NCI-H187 (cell line): Measurements from ENCODE around the gene TMEM213.

Experiments
- DNase-seq, 2 experiments: peaks; one replicate each; lab custom pipeline; 2025; lab: John Stamatoyannopoulos, UW

The TMEM213 gene, protein sequence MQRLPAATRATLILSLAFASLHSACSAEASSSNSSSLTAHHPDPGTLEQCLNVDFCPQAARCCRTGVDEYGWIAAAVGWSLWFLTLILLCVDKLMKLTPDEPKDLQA

DNA sequence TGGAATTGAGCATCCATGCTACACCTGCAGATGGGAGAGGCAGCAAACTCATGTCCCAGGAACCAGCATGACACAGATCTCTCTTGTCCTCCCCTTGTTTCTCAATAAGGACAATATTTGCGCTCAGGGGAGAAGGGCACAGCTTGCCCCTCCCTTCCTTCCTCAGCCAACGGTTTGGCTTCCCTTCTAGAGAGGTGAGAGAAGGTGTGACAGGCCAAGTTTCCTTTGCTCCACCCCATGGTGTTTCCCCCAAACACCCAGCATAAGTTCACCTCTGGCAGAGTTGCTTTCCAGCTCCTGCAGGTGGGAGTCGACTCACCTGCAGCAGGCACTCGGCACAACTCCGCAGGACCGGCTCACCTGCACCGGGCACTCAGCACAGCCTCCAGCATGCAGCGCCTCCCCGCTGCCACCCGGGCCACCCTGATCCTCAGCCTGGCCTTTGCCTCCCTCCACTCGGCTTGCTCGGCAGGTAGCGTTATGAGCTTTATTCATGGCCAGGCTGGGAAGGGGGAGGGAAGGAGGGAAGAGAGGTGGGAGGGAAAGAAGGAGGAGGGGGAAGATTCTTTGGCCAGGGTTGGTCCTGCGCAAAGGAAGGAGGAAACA, at the start of gene TMEM213, which contains the start of gene ATP6V0A4:
Gene TMEM213, plus strand, starts transcription at position 280 of the 606 bp plus-strand sequence. Its CDS starts 111 bp downstream, at position 391.
Gene ATP6V0A4, minus strand, starts transcription at position 482 of the 606 bp plus-strand sequence. CDS start 26,949 bp downstream, outside the sequence.
- no peak for DNase-seq

DNA sequence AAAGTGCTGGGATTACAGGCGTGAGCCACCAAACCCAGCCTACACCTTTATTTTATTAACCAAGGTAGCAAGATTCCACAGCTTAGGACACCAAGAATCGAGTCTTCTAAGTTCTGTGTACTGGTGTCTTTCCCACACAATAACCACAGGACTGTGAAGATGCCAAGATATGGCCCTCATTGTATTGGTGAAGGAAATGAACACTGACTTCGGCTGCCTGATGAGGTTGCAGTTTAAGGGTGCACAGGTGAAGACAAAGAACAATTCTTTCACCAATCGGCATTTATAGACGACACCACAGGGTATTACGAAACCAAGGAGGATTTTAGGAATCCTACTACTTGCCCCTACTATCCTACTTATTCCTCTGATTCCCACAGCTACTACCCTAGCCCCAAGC, 49.1 kb upstream of the TMEM213 start:
- no peak for DNase-seq

DNA sequence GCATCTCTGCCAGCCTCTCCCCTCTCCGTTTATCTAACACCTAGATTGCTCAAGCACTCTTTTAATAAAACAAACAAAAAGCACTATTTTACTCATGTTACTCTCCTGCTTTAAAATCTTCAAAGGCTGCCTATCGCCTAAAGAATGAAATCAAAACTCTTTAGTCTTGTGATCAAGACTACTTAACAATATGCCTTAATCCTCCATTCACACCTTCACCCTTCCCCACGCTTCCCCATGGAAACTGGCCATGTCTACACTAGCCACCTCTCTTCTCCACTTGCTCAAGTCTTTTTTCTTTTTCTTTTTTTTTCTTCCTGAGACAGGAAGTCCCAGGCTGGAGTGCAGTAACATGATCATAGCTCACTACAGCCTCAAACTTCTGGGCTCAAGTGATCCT, 47.8 kb upstream of the TMEM213 start:
- DNase-seq, result no peak

DNA sequence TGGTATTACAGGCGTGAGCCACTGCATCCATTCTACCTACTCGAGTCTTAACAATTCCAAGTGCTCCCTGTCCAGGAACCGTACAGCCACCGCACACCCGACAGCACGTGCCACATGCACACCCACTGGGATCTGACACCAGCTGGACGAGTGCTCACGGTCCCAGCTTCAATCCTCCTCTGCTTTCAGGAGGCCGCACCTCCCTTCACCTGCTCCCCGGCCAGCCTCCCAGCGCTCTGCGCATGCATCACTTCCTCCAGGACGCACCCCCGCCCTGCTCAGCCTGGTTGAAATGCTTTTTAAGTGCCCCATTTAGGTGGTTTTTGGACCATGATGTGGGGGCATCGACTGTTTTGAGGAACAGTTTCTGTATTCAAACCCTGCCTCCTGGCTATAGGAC, 47.3 kb upstream of the TMEM213 start:
- DNase-seq, result no peak

DNA sequence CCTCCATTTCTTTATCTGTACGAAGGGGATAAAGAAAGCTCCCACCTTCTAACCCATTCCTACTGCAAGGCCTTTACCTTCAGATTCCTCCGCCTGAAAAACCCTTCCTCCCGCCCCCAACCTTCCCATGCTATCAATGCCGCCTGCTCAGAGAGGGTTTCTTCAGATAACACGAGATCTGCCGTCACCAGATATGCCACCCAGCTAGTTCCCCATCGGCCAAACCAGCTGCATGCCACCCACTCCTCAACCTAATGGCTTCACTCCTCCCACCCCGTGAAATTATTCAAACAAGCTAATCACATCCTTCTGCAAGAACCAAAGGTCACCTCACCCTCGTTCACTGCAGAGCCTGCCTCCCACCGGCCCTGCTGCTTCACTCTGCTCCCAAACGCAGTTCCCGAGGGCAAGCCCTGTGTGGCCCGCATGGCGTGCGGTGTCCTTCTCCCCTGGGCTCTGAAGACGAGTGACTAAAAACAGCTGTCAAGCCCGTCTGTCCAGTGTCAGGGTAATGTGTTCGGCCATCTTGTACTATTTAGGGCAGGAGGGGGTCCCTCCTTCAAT, 46.8 kb upstream of the TMEM213 start:
- no peak for DNase-seq

DNA sequence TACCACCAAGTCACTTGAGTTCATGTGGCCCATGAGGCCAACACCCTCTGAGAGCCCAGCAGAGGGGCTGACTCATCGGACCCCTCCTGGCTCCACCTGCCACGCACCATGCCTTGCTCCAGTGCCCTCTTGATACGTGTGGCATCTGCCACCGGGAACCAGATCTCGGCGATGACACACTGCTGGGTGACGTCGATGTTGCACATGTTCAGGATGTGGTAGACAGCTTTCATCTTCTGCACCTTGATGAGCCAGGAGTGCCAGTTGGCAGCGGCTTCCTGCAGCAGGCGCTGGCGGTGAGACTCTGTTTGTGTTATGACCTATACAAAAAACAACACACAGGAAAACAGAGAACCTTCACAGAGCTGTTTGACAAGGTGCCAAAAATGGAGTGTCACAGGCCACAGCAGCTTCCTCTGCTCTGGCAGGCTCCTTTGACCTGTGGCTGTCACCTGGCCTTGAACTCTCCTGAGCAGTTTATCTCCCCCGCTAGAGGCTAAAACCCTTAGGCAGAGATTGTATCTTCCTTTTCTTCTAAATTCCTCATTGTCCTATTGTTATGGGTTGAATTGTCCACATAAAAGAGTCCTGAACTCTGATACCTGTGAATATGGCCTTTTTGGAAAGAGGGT, 45.2 kb upstream of the TMEM213 start:
- no peak for DNase-seq

DNA sequence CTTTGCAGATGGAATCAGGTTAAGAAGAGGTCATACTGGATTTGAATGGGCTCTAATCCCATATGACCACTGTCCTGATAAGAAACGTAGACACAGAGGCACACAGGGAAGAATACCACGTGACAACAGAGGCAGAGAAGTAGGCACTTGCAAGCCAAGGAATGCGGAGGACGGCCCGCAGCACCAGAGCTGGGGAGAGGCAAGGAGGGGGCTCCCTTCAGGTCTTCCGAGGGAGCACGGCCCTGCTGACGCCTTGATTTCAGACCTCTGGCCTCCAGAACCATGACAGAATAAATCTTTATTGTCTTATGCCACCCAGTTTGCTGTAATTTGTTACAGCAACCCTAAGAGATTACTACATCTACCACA, 44.7 kb upstream of the TMEM213 start:
- DNase-seq, result no peak

DNA sequence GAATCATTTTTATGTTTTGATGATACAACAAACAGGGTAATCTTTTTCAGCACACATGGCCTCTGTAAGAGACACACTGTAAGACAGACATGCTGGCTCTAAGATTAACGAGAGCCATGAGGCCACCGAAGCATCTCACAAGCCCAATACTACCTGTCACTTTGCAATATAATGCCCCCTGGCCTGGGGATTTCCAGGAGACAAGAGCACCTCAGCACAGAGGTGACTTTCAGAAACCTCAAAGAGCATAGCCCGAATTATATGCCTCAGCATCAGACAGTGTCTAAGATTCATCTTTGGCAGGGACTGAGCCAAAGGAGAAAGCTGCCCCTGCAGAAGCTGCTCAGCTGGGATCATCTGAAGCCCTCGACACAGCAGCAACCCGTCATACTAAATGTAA, 44.2 kb upstream of the TMEM213 start:
- no peak for DNase-seq

DNA sequence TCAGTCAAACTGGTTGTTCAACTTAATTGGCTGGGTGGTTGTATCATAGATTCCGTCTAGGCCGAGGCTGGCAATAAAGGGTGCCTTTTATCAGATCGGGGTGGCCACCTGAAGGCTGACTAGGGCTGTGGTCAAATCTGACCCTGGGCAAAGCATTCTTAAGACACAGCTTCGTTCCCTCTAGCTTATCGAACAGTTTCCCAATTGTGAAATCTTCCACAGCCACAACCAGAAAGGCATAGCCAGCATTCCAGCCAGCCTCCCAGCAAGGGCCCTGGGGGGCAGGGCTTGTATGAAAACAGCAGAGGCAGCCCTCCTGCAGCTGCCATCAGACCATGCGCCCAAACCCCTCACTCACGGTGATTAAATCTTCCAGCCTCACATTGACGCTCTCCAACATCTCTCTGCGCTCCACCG, 42.5 kb upstream of the TMEM213 start:
- DNase-seq, result no peak

DNA sequence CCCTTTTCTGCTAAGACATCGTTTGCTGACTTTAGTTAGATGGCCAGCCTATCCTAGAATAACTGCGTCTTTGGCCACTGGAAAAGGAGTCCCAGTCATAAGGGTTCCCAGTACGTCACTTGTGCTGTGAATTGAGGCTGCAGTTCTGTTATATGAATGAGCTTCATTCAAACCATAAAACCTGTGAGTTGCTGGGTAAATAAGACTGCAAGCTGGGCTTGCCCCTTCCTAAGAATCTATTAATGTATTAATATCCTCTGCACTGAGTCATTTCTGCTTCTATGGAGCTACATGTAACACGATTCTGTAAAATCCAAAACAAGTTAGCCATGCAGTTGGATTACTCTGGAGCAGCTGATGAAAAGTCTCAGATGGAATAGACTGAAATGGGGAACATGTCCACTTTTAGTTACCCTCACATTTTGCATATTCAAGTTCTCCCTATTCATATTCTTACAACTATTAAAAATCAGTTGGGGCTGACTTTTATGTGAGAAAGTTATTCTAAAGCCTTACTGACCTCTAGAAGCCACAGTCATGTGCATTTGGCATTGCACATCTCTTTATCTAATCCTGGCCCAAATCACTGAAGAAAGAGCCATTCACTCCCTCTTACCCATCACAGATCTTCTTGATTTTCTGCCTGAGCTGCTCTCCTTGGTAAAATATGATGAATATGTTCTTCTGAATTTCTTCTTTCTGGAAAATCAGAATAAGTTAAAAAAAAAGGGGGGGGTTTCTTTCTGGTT, 41.8 kb upstream of the TMEM213 start:
- no peak for DNase-seq

DNA sequence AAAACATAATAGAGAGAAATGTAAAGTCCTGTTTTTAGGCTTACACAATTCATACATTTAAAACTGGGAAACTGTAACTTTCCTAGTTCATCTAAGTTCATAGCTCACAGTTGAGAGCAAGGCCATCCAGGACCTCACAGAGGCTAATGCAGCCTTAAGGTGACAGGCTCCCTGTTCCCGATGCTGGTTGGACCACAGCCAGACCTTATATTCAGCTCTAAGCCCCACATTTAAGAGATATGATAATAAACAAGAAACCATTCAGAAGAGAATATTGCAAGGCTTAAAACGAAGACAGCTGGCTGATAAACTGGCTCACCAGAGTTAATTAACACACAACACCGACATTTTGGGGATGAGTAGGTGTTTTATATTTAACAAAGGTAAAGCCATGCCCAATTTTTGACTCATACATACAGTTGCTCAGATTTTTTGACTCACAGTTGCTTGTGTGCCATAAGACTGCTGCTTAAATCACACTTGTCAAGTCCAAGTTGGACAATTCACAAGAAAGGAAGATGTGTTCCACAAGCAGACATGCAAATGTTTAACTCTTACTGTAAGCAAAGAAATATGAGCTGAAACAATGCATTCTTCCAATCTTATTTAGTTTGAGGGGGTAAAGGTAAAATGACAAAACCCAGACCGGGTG, 41.1 kb upstream of the TMEM213 start:
- DNase-seq, result no peak

DNA sequence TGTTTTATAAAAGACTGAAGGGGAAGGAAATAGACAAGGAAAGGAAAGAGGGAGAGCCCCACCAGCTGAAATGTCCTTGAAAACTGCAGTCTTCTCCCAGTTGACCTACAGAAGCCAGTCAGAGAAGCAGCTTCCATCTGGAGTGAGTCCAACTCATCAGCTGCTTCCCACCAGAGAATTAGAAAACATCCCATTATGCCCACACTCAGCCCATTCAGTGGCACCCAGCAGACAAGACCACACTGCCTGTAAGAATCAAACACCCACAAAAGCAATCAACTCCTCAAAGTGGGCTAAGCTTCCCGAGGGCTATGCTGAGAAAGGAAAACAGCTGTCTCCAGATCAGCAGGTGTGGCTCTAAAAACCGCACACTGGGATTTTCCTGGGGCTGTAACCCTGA, 29.6 kb upstream of the TMEM213 start:
- DNase-seq, result peak; percentile 40 to 57

DNA sequence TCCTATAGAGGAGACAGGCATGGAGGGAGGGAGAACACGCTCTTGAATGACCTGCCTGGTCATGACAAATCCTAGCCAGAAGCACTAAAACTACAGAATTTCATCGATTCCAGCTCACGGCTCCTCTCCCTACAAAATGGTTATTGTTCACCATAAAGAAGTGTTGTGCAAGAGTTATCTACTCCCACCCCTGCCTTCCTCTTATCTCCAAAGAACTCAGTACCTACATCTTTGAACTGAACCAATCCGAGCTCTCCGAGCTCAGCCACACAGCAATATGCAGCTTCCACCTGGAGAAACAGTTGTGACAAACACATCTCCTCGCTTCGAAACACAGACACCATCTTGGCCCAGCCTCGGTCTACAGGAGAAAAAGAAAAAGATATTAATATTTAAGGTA, 26.9 kb upstream of the TMEM213 start:
- DNase-seq, result no peak

DNA sequence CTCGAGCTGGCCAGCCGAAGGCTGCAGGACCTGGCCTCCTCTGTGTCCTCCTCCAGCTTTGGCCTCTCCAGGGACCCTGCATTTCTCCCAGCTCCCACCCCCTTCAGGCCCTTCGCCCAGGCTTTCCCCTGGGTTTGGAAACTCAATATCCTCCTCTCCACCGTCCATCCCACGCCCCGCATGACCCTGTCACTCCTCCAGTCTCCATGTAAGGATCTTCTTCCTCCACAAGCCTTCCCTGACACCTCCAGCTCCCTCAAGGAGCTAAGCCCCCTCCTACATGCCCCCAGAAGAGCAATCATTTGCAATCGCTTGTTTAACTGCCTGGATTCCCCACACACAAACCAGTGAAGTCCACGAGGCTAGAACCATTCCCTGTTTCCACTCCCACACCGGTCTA, 24.6 kb upstream of the TMEM213 start:
- DNase-seq, result no peak

DNA sequence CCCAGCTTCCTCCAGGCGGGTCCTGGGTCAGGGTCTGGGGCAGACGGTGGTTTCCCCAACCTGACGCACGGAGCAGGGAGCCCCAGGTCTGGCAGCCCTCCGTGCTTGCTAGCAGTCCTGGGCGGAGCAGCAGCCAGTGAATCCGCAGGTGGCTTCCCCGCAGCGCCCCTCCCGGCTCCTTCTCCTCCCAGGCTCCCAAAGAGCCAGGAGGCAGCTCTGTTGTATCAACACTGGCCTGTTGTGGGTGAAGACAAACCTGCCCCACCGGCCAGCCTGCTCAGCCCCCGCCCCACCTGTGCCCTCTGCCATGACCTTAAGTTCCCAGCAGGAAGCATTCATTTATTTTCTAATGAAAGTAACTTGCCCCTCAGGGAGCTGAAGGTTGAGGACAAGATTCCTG, 24.0 kb upstream of the TMEM213 start:
- DNase-seq, result no peak

DNA sequence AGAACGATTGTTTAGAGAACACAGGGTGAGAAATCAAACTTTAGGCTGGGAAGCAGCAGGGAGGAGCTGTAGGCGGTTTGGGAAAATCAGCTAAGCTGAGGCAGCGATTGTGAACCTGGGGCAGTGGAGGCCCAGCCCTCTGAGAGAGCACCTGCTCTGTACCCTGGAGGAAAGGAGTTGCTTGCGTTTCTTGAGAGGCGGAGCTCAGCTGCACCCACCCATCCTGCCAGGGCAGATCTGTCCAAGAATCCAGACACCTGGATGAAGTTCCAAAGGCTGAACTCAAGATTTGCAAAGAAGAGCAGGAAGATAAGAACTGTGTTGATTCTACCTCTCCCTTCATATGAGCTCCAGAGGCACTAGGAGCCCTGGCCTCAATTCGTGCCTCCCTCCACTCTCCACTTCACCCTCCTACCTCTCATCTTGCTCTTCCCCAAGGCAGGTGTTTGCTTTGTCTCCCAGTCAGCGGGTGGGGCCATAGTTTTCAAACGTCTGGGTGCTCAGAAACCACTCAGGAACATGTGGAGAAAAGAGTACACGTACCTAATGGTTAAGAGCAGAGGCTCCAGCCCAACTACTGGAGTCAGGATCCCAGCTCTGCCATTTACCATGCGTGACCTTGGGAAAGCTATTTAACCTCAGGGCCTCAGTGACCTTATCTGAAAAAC, 21.5 kb upstream of the TMEM213 start:
- peak; percentile 89 to 94 for DNase-seq

DNA sequence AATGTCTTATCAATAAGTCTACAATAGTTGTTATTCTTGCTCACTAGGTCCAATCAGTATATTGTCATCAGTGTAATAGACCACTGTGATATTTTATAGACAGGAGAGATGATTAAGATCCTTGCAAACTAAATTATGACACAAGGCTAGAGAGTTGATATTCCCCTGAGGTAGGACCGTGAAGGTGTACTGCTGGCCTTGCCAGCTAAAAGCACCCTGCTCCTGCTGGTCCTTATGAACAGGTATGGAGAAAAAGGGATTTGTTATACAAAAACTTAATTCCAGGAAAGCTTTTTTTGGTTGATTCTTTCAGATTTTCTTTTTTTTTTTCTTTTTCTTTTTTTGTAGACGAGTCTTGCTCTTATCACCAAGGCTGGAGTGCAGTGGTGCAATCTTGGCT, 16.8 kb upstream of the TMEM213 start:
- no peak for DNase-seq

DNA sequence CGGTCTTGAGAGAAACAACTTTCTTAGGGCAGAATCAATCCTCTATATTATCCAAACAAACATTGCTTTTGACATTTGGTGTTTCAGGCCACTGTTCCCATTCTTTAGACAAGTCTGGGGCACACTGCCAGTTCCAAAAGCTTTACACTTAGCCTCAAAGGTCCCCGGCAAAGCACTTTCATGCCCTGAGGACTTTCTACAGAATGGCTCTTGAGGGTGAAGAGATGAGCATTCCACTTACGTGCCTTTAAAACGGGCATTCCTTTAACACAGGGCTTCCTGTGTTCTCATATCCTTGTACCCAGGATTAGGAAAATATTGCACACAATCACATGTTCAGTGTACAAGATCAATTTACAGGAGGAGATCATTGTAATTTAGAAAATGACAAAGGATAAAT, 13.1 kb upstream of the TMEM213 start:
- DNase-seq, result peak in 1 of 2 experiments; percentile 39

DNA sequence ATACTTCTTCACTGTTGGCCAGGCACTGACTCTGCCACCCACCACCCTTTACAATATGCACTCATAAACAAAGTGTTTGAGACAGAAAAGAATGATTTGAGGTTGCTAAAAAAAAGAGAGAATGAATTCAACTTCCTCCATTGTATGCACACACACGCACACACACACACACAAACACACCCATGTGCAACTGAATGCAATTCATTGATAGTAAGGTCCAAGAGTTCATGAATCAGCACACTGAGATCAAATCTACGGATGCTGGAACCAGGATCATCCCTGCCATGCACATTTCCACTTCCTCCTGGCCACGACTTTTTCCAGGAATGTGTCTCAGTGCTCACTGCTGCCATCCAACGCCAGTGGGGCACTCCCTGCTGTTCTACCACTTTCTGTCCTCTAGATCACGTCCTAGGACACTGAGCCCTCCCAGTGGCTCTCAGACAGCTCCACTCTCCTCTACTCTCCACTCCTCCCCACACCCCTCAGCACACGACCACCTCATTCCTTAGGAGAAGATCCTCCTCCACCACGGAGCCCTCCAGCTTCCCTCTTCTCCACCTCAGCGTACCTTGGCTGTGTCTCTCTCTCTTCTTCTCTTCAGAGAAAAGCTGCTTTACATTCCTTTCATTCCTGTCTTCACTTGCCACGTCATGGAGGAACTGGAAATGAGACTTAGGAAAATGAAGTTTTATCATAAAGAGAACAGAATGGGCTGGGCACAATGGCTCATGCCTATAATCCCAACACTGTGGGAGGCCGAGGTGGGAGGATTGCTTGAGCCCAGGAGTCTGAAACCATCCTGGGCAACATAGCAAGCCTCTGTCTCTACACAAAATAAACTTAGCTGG, 12.0 kb upstream of the TMEM213 start:
- DNase-seq, result no peak

DNA sequence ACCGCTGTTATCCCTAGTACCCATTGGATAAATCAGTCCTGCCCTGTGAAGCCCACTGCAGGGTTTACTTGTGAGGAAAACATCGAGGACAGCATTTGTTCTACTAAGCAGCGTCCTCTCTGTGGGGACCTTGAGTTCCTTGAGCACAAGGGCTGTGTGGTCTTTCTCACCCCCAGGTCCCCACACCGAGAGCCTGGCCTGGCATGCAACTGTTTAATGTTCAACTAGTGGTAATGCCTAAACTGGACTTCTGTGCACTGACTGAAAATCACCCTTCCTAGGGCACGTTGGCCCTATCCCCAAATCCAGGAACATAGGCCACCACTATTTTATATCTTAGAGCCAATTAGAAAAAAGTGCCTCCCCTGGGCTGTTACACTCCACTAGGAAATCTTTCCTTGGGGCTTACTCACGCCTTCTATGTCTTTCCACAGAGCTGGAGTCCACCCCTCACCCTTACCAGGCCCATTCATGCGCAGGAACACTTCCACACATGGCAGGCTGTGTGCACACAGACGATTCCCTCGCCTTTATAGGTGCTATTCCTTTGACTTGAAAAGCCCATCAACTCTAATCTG, 1.7 kb upstream of the TMEM213 start:
- no peak for DNase-seq
